Osteoblast (primary cell): ENCODE results near the gene KLHDC7B. TPM values are rescaled to one million over a fixed set of nuclear protein-coding genes. Genes with fewer than 3 reads are reported as not detected.

Source experiments
- DNase-seq: peaks from one replicate; pipeline ENCODE4 v3.0.0; 2011; ENCODE audit warnings: low spot score, mixed read lengths; ENCODE audit not compliant: insufficient read length; ENCODE audit errors: missing footprints
- H2AFZ ChIP-seq: 2 replicates; pipeline ENCODE4 v1.6.0; 2011; ENCODE audit warnings: mild to moderate bottlenecking, low read length
- H3K27ac ChIP-seq: 2 replicates; pipeline ENCODE4 v1.5.1; 2011; ENCODE audit warnings: mild to moderate bottlenecking, low read depth, low read length, moderate library complexity
- H3K27me3 ChIP-seq: 2 replicates; pipeline ENCODE4 v1.6.0; 2012; ENCODE audit warnings: mild to moderate bottlenecking, control low read depth, inconsistent platforms, low read length, moderate library complexity; ENCODE audit not compliant: insufficient read depth
- H3K36me3 ChIP-seq: 2 replicates; pipeline ENCODE4 v1.5.1; 2011; ENCODE audit warnings: mild to moderate bottlenecking, low read length, control low read depth, moderate library complexity; ENCODE audit not compliant: insufficient read depth
- H3K4me1 ChIP-seq: 2 replicates; pipeline ENCODE4 v1.5.1; 2011; ENCODE audit warnings: mild to moderate bottlenecking, low read length, control low read depth, moderate library complexity; ENCODE audit not compliant: insufficient read depth
- H3K4me2 ChIP-seq: 2 replicates; pipeline ENCODE4 v1.6.0; 2011; ENCODE audit warnings: mild to moderate bottlenecking, low read length; ENCODE audit not compliant: insufficient read depth
- H3K4me3 ChIP-seq: fragments of 200-600 bp; sonication (generic); 3 replicates; pipeline ENCODE4 v1.5.1; 2012; ENCODE audit warnings: mild to moderate bottlenecking, low read length, inconsistent platforms; ENCODE audit not compliant: insufficient read depth
- H3K79me2 ChIP-seq: 2 replicates; pipeline ENCODE4 v1.6.0; 2012; ENCODE audit warnings: mild to moderate bottlenecking, low read length, control low read depth, inconsistent platforms; ENCODE audit not compliant: insufficient read depth
- H3K9me3 ChIP-seq: 2 replicates; pipeline ENCODE4 v1.5.1; 2011; ENCODE audit warnings: low read depth, low read length, control low read depth
- H4K20me1 ChIP-seq: 2 replicates; pipeline ENCODE4 v1.6.0; 2012; ENCODE audit warnings: mild to moderate bottlenecking, low read length, control low read depth; ENCODE audit not compliant: insufficient read depth
- total RNA-seq: library from RNA; depleted of rRNA; stranded (reverse); fragments of >200 nt; gene quantifications from 2 replicates; pipeline ENCODE4 v1.2.3, GENCODE V29; 2012
- TF ChIP-seq, protein P1 (sequence below): IDR thresholded peaks from 2 replicates; pipeline ENCODE4 v1.5.1; 2011; ENCODE audit warnings: mild to moderate bottlenecking, low read depth, low read length, moderate library complexity; ENCODE audit errors: extremely low read depth

The KLHDC7B gene
- total RNA-seq, 1 donor = 0.72 TPM

DNA sequence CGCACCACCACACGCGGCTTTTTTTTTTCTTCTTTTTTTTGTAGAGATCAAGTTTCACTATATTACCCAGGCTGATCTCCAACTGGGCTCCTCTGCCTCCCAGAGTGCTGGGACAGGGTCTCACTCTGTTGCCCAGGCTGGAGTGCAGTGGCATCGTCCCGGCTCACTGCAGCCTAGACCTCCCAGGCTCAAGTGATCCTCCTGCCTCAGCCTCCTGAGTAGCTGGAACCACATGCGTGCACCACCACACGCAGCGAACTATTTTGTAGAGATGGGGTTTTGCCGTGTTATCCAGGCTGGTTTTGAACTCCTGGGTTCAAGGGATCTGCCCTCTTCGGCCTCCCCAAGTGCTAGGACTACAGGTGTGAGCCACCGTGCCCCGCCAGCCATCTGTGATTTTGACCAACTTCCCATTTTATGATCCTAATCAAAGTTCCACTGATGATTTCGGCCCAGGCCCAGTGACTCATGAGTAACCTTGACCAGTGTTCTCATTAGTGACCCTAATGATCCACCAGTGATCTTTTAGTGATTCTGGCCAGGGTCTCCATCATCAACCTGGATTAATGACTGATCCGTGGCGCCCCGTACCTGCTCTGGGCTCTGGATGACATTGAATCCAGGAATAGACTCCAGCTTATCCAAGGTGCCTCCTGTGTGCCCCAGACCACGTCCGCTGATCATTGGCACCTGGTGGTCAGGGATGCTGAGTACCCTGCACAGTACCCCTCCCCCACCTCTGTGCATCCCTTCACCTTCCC lies 17.6 kb upstream of the KLHDC7B start:
- no peak overlapping the region for H3K27ac ChIP-seq
- H3K27me3 ChIP-seq = no peaks in the 10 kb centered on the region
- H3K9me3 ChIP-seq = no peaks in the 10 kb centered on the region
- H3K36me3 ChIP-seq = peaks cover 8% of the 10 kb centered on the region
- peaks cover 29% of the 10 kb centered on the region for H3K4me1 ChIP-seq
- H3K79me2 ChIP-seq = peaks cover 19% of the 10 kb centered on the region
- H3K4me2 ChIP-seq = no peak overlapping the region
- peaks cover 24% of the 10 kb centered on the region for H4K20me1 ChIP-seq
- peak; percentile 86 for DNase-seq
- no peak overlapping the region for H2AFZ ChIP-seq
- TF ChIP-seq, protein P1, sequence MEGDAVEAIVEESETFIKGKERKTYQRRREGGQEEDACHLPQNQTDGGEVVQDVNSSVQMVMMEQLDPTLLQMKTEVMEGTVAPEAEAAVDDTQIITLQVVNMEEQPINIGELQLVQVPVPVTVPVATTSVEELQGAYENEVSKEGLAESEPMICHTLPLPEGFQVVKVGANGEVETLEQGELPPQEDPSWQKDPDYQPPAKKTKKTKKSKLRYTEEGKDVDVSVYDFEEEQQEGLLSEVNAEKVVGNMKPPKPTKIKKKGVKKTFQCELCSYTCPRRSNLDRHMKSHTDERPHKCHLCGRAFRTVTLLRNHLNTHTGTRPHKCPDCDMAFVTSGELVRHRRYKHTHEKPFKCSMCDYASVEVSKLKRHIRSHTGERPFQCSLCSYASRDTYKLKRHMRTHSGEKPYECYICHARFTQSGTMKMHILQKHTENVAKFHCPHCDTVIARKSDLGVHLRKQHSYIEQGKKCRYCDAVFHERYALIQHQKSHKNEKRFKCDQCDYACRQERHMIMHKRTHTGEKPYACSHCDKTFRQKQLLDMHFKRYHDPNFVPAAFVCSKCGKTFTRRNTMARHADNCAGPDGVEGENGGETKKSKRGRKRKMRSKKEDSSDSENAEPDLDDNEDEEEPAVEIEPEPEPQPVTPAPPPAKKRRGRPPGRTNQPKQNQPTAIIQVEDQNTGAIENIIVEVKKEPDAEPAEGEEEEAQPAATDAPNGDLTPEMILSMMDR = no peak
- no peak overlapping the region for H3K4me3 ChIP-seq

DNA sequence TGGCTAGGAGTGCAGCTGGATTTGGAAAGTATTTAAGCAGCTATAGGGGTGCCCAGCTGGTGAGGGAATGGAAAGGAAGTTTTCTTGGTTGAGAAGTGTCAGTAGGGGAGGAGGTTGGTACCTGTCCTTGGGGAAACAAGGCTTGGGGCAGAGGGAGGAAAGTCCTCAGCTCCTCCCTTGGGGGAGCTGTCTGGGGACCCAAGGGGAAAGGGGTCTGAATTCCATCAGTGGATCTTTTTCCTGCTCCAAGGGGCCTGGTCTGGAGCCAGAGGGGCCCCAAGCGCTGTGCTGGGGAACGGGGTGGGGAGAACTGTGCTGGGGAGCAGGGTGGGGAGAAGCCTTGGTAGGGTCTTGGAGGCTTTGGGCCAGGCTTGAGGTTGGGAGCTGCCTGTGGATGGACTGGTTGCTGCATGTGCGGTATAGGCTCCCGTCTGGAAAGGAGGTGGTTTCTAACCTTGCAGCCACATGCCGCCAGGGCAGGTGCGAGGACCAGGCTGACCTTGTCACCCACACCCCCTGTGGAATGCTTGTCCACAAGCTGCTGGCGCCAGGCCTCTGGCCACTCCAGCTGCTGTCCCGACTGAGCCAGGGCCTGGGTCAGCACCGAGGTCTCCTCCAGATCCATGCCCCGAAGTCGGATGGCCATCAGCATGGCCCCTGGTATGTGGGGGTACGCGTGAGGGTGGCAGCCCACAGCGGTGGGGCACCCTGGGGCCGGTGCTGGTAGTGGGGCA lies 16.9 kb upstream of the KLHDC7B start:
- H3K27me3 ChIP-seq = no peaks in the 10 kb centered on the region
- H4K20me1 ChIP-seq = peaks cover 17% of the 10 kb centered on the region
- H3K9me3 ChIP-seq = no peaks in the 10 kb centered on the region
- DNase-seq = peak; percentile 87
- no peak overlapping the region for H2AFZ ChIP-seq
- peak overlapping the region; percentile 74 for H3K4me3 ChIP-seq
- no peak overlapping the region for H3K27ac ChIP-seq
- H3K4me1 ChIP-seq = peaks cover 31% of the 10 kb centered on the region
- TF ChIP-seq, protein P1 = no peak
- no peak overlapping the region for H3K4me2 ChIP-seq
- peaks cover 11% of the 10 kb centered on the region for H3K79me2 ChIP-seq
- peaks cover under 1% of the 10 kb centered on the region for H3K36me3 ChIP-seq

DNA sequence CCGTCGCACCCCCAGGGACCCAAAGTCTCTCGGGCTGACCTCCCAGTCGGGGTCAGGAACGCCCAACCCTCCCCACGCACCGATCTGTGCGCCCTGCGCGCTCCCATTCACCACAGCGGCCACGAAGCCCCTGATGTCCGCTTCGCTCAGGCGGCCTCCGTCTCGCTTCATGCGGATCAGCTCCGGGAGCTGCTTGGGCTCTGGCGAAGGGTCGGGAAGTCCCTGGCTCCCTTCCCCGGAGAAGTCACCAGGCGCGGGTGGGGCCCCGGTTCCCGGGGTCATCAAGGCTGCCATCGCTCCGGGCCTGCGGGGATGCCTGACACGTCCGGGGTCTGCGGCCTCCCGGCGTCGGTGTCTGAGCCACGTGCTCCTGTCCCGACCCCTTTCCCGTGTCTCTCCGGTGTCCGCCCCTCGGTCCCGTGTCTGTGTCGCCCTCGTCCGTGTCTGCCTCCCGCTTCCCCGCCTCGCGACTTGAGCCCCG lies 16.2 kb upstream of the KLHDC7B start:
- H3K36me3 ChIP-seq = no peaks in the 10 kb centered on the region
- peak overlapping the region; percentile 91 for H3K4me2 ChIP-seq
- TF ChIP-seq, protein P1 = no peak
- H3K79me2 ChIP-seq = peaks cover 5% of the 10 kb centered on the region
- no peak overlapping the region for H3K27ac ChIP-seq
- peak; percentile 89 for DNase-seq
- H3K4me3 ChIP-seq = peak overlapping the region; percentile 74
- H4K20me1 ChIP-seq = peaks cover 11% of the 10 kb centered on the region
- H3K4me1 ChIP-seq = peaks cover 28% of the 10 kb centered on the region
- H3K9me3 ChIP-seq = no peaks in the 10 kb centered on the region
- H3K27me3 ChIP-seq = no peaks in the 10 kb centered on the region
- H2AFZ ChIP-seq = no peak overlapping the region

DNA sequence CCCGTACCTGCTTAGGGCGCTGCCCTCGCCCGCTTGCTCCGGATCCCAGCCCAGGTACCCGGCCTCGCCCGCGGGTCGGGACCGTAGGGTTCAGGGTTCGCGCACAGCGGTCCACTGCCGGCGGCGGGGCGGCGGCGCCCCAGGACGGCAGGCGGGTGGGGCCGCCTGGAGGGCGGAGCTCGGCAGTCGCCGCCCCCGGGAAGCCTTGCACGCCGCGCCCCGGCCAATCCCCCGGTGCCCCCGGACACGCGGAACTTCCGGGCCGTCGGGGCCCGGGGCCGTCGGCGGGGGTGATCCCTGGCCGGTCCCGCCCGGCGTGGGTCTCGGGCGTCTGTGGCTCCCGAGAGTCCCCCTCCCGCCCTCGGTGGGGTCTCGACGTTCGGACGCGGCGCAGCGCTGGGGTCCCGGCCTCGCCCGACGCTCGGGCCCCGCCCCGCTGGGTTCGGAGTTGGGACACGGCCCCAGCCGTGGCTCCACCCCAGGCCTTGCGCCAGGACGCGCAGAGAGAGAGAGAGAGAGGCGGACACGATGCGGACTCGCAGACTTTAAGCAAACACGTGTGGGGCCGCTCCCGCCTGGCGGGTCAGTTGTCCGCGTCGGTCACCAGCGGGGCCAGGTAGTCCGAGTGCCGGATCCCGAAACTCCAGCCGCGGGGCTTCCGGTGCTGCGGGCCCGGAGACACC lies 15.7 kb upstream of the KLHDC7B start, which contains the start of gene TYMP:
Gene TYMP, minus strand, starts transcription at position 116 of the 683 bp plus-strand sequence. CDS start 303 bp downstream, outside the sequence.
- TF ChIP-seq, protein P1 = no peak

More for the DNA sequence above, 15.7 kb upstream of the KLHDC7B start, which contains the start of gene TYMP:
- Histone ChIP-seq H3K27ac (peak within 1 kb of the TSS; percentile 45), H4K20me1 (peaks cover 6% of the 10 kb centered on the region), H2AFZ (peak within 1 kb of the TSS; percentile 29), H3K4me1 (peaks cover 26% of the 10 kb centered on the region), H3K9me3 (no peaks in the 10 kb centered on the region), H3K4me2 (peak within 1 kb of the TSS; percentile 91), H3K27me3 (no peaks in the 10 kb centered on the region), H3K4me3 (peak within 1 kb of the TSS; percentile 74), H3K36me3 (no peaks in the 10 kb centered on the region), H3K79me2 (no peaks in the 10 kb centered on the region)
- peak; percentile 97 for DNase-seq
